ENCODE measurements around the gene AJAP1.

The AJAP1 gene

DNA sequence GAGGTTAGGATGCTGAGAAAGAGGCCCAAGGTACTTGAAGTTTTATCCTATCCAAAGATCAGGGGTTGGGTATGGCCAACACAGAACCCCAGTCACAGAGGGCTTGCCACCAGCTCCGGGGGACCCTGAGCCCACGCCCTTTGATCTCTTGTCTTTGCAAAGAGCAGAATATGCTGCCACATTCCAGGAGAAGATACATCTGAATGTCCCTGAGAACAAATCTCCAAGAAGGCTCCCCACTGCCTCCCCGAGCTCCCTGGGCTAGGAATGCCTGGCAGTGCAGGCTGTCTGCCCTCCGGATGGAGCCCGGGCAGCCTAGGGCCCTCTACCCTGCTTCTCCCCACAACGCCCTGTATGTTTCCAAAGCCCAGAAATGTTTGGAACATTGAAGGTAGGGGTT is 49.2 kb downstream of the AJAP1 start:
- ATAC-seq (replicated peaks; ENCODE audit: extremely low read depth, poor library complexity, severe bottlenecking) (no peak), DNase-seq (ENCODE audit: low spot score in 2 of 2) (no peak)
- Mint-ChIP-seq H3K9me3 (no peaks in the 10 kb centered on the region), H3K27me3 (peaks cover 37% of the 10 kb centered on the region), H3K27ac (ENCODE audit: low read depth) (no peak overlapping the region), H3K4me3 (no peak overlapping the region), H3K4me1 (no peaks in the 10 kb centered on the region), H3K36me3 (ENCODE audit: insufficient read depth) (no peaks in the 10 kb centered on the region)

DNA sequence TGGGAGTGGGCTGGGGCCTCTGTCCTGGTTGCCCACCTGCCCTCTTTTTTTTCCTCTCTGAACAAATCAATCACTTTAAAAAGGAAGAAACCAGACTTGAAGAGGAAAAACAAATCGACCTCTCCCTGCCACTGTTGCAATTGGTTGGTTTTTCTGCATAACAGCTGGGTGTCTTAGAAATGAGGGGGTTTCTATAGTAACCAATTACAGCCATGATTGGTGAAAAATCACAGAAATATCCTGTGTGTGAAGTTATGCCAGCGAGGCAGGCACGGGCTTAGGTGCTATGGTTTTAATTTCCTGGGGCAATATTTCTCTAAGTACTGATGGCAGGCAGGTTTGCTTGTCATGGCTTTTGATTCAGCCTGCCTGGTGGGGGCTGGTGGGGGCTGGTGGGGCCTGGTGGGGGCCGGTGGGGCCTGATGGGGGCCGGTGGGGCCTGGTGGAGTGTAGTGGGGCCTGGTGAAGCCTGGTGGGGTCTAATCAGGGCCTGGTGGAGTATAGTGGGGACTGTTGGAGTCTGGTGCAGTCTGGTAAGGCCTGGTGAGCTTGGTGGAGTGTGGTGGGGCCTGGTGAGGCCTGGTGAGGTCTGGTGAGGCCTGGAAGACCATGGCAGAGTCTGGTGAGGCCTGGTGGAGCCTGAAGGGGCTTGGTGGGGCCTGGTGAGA is 54.6 kb downstream of the AJAP1 start:
- ATAC-seq (replicated peaks; ENCODE audit: extremely low read depth, poor library complexity, severe bottlenecking): no peak
- H3K9me3 Mint-ChIP-seq: no peaks in the 10 kb centered on the region

DNA sequence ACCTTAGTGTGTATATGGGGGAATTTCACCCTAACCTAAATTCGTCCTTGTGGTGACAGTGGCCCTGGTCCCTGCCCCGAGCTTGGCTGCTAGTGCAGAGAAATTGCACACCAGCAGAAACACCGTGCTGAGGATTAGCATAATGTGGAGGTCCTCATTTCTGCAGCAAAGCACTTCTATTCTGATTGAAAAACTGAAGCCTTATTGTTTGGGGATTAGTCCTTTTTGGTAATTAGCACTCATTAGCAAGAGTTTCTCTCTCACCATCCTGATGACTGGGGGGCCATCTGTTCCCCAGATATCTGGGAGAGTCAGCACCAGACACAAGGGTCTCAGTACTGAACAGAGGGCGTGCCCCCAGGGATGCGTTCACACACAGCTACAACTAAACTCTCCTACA is 55.2 kb downstream of the AJAP1 start:
- no peak for DNase-seq (ENCODE audit: low spot score in 2 of 2)
- Mint-ChIP-seq H3K36me3 (ENCODE audit: insufficient read depth) (no peaks in the 10 kb centered on the region), H3K27me3 (peaks cover 23% of the 10 kb centered on the region), H3K27ac (ENCODE audit: low read depth) (no peak overlapping the region), H3K4me1 (no peaks in the 10 kb centered on the region), H3K9me3 (no peaks in the 10 kb centered on the region), H3K4me3 (no peak overlapping the region)
- ATAC-seq (replicated peaks; ENCODE audit: extremely low read depth, poor library complexity, severe bottlenecking): no peak

More for the DNA sequence above, 54.6 kb downstream of the AJAP1 start:
- H3K27me3 Mint-ChIP-seq: peaks cover 24% of the 10 kb centered on the region
- no peak for DNase-seq (ENCODE audit: low spot score in 2 of 2)
- H3K4me1 Mint-ChIP-seq: no peaks in the 10 kb centered on the region
- no peaks in the 10 kb centered on the region for H3K36me3 Mint-ChIP-seq (ENCODE audit: insufficient read depth)
- H3K27ac Mint-ChIP-seq (ENCODE audit: low read depth): no peak overlapping the region
- no peak overlapping the region for H3K4me3 Mint-ChIP-seq

DNA sequence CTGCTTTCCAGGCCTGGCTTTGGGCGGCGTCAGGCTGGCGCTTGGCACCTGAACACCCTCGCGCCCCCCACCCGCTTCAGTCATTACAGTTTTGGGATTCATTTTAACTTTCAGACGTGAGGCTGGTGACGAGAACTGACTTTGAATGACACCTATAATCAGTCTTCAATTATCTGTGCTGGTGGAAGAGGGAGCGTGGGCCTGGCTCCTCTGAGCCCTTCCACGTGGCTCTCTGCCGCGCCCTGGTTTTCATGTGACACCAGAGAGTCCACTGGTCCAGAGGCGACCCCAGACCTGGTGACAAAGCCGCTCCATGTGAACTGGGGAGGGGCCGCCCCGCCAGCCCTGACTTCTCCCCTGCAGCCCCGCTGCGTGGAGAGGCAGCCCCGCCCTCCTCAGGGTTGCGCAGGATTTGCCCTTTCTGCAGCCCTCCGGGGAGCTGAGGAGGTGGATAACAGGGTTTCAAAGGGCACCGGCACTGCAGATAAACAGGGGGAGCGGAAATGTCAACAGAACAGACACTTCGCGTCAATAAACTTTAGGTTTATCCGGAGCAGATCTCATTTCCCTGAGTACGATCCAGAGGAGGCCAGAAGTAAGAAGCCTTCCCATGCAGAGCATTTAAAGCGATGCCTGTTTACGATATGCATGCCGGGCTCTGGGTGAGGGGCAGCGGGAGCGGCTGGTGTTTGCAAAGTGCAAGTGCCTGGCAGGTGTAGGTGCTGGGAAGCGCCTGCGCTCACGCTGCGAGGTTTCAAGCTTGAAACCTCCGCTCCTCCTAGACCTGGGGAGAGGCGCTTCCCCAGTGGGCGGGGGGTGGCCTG is 56.4 kb downstream of the AJAP1 start:
- Mint-ChIP-seq H3K36me3 (ENCODE audit: insufficient read depth) (no peaks in the 10 kb centered on the region), H3K27me3 (peaks cover 23% of the 10 kb centered on the region), H3K4me1 (no peaks in the 10 kb centered on the region), H3K27ac (ENCODE audit: low read depth) (no peak overlapping the region), H3K4me3 (no peak overlapping the region), H3K9me3 (no peaks in the 10 kb centered on the region)
- DNase-seq (ENCODE audit: low spot score in 2 of 2) (no peak), ATAC-seq (replicated peaks; ENCODE audit: extremely low read depth, poor library complexity, severe bottlenecking) (no peak)

DNA sequence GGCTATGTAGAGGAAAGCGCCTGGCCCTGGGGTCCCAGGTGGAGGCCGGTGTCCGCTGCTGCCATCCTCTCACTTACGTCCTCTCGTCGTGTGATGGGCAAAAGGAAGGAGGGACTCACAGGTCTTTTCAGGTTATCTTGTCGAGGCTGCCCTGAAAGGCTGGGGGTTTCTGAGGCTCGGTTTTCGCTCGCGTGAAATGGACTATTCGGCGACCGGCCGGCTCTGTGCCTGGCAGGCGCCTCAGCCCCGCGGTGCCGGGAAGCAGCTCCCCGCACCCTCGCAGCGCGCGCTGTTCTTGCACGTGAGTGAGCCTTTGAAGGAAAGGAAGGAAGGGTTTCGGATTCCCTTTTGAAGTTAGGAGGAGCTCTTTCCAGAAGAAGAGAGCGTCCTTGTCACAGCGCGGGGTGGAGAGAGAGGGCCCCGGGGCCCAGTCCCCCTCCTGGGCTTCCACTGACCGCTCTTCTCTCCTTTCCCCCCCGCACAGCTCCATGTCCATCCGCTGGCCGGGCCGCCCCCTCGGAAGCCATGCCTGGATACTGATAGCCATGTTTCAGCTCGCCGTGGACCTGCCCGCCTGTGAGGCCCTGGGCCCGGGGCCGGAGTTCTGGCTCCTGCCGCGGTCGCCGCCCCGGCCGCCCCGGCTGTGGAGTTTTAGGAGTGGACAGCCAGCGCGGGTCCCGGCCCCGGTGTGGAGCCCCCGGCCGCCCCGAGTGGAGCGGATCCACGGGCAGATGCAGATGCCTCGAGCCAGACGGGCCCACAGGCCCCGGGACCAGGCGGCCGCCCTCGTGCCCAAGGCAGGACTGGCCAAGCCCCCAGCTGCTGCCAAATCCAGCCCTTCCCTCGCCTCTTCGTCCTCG is 57.2 kb downstream of the AJAP1 start:
- DNase-seq (ENCODE audit: low spot score in 2 of 2) (no peak), ATAC-seq (replicated peaks; ENCODE audit: extremely low read depth, poor library complexity, severe bottlenecking) (no peak)
- no peaks in the 10 kb centered on the region for H3K36me3 Mint-ChIP-seq (ENCODE audit: insufficient read depth)
- no peaks in the 10 kb centered on the region for H3K4me1 Mint-ChIP-seq
- no peak overlapping the region for H3K27ac Mint-ChIP-seq (ENCODE audit: low read depth)
- H3K4me3 Mint-ChIP-seq: no peak overlapping the region
- no peaks in the 10 kb centered on the region for H3K9me3 Mint-ChIP-seq
- peaks cover 23% of the 10 kb centered on the region for H3K27me3 Mint-ChIP-seq

DNA sequence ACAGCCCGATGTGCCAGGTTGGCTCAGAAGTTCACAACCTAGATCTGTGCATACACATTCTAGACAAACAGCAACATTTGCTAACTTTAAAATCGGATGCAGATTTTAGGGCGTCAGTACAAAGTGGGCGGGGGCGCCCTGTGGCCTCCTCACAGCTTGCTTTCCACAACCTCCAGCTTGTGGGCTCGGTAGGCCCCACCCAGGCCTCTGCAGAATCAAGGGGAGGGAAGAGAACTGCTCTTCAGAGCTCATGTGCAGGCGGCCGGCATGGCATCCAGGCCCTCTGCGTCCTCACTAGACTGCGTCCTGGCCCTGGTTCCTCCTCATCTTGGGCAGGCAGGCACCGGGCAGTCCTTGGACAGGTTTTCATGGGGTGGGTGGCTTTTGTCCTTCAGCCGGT is 59.3 kb downstream of the AJAP1 start:
- no peaks in the 10 kb centered on the region for H3K36me3 Mint-ChIP-seq (ENCODE audit: insufficient read depth)
- H3K27me3 Mint-ChIP-seq: peaks cover 11% of the 10 kb centered on the region
- no peak overlapping the region for H3K4me3 Mint-ChIP-seq
- H3K27ac Mint-ChIP-seq (ENCODE audit: low read depth): no peak overlapping the region
- ATAC-seq (replicated peaks; ENCODE audit: extremely low read depth, poor library complexity, severe bottlenecking) (no peak), DNase-seq (ENCODE audit: low spot score in 2 of 2) (no peak)
- H3K9me3 Mint-ChIP-seq: no peaks in the 10 kb centered on the region
- H3K4me1 Mint-ChIP-seq: no peaks in the 10 kb centered on the region

DNA sequence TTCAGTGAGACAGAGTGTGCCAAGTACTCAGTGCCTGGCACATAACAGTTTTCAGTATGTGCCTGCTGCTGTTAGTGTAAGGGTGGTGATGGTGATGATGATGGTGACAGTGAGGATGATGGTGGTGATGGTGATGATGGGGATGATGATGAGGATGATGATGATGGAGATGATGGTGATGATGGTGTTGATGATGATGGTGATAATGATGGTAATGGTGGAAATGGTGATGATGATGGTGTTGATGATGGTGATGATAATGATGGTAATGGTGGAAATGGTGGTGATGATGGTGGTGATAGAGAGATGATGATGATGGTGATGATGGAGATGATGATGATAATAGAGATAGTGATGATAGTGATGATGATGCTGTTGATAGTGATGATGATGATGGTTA is 62.0 kb downstream of the AJAP1 start:
- ATAC-seq (replicated peaks; ENCODE audit: extremely low read depth, poor library complexity, severe bottlenecking) (no peak), DNase-seq (ENCODE audit: low spot score in 2 of 2) (no peak)
- Mint-ChIP-seq H3K36me3 (ENCODE audit: insufficient read depth) (no peaks in the 10 kb centered on the region), H3K9me3 (no peaks in the 10 kb centered on the region), H3K27ac (ENCODE audit: low read depth) (no peak overlapping the region), H3K4me3 (no peak overlapping the region), H3K27me3 (no peaks in the 10 kb centered on the region), H3K4me1 (no peaks in the 10 kb centered on the region)

DNA sequence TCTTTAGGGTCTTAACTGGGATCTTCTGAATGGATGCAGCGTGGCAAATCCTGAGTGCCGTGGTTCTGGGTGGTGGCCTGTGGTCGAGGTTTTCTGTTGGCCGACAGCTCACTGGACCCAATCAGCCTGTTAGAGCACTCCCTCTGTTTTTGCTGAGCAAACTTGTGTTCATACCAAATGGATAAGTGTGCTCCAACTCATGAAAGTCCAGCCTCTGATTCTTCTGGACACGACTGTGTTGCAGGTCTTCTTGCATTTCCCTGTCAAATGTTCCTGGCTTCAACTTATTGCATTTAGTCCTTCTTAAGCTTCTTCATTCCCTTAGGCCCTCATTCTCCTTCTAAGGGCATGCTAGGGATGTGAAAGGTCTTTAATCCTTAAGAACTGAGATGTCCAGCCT is 63.7 kb downstream of the AJAP1 start:
- H3K36me3 Mint-ChIP-seq (ENCODE audit: insufficient read depth): peaks cover 3% of the 10 kb centered on the region
- H3K4me1 Mint-ChIP-seq: no peaks in the 10 kb centered on the region
- H3K27me3 Mint-ChIP-seq: peaks cover 8% of the 10 kb centered on the region
- no peaks in the 10 kb centered on the region for H3K9me3 Mint-ChIP-seq
- no peak overlapping the region for H3K4me3 Mint-ChIP-seq
- DNase-seq (ENCODE audit: low spot score in 2 of 2) (no peak), ATAC-seq (replicated peaks; ENCODE audit: extremely low read depth, poor library complexity, severe bottlenecking) (no peak)
- no peak overlapping the region for H3K27ac Mint-ChIP-seq (ENCODE audit: low read depth)

DNA sequence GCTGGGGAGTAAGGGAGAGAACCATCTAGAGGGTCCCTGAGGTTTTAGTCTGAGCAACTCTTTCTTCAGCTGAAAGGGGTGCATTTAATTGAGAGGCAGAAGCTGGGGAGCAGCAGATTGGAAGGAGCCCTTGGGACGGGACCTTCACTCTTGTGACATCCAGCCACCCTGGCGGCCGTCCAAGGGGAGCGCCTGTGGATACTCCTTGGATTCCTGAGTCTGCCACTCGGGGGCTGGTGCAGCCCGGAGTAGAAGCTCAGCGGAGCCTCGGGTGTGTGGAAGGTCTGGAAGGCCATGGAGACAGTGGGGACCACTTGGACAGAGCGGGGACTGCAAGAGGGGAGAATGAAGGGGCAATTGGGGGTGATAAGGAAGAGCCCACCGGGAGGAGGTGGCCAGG is 68.7 kb downstream of the AJAP1 start:
- H3K9me3 Mint-ChIP-seq: no peaks in the 10 kb centered on the region
- H3K4me1 Mint-ChIP-seq: no peaks in the 10 kb centered on the region
- peaks cover 18% of the 10 kb centered on the region for H3K27me3 Mint-ChIP-seq
- no peak overlapping the region for H3K27ac Mint-ChIP-seq (ENCODE audit: low read depth)
- ATAC-seq (replicated peaks; ENCODE audit: extremely low read depth, poor library complexity, severe bottlenecking) (no peak), DNase-seq (ENCODE audit: low spot score in 2 of 2) (no peak)
- H3K36me3 Mint-ChIP-seq (ENCODE audit: insufficient read depth): peaks cover 3% of the 10 kb centered on the region
- H3K4me3 Mint-ChIP-seq: no peak overlapping the region

DNA sequence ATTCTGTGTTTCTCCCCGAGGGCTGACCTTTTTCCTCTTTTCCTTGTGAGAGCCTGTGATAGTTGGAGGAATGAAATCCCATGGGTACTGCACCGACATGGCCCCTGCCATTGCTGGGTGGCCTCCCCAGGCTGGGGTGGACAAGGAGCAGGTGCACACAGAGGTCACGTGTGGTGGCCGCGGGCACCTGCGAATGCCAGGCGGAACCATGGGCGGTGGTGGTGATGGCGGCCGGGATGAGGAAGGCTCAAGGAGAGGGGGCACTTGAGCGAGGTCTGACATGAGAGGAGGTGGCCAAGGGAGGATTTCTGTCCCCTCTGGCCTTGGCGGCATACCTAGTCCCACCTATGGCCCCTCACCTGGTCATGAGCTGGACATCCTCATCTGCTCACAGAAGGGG is 69.6 kb downstream of the AJAP1 start:
- DNase-seq (ENCODE audit: low spot score in 2 of 2): no peak
- Mint-ChIP-seq H3K36me3 (ENCODE audit: insufficient read depth) (peaks cover 3% of the 10 kb centered on the region), H3K4me3 (no peak overlapping the region), H3K9me3 (no peaks in the 10 kb centered on the region), H3K27me3 (peaks cover 18% of the 10 kb centered on the region), H3K27ac (ENCODE audit: low read depth) (no peak overlapping the region), H3K4me1 (no peaks in the 10 kb centered on the region)
- no peak for ATAC-seq (replicated peaks; ENCODE audit: extremely low read depth, poor library complexity, severe bottlenecking)

DNA sequence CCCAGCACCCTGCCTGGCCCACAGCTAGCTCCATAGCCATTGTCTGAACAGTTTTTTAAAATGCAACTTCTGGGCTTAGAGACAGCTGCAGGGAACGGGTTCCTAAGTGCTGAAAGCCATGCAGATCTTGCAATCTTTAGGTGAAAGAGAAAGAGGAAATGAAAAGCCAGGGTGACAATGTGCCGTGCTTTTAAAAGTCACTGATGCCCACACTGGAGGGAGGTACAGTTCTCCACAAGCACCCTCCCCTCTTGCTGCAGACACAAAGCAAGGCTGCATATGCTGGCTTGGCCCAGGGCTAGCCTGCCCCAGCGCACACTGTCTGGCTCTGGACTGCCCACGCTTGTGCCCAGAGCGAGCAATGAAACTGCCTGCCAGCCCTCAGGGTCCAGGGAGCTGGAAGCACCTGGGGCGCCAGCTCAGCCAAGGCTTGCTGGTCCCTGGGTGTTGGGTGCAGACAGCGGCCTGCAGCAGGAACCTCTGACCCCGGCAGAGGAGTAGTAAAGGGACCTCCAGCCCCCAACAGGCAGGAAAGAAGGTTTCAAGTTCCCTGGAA is 70.4 kb downstream of the AJAP1 start:
- no peak for DNase-seq (ENCODE audit: low spot score in 2 of 2)
- Mint-ChIP-seq H3K4me3 (no peak overlapping the region), H3K4me1 (no peaks in the 10 kb centered on the region), H3K36me3 (ENCODE audit: insufficient read depth) (peaks cover 3% of the 10 kb centered on the region), H3K27ac (ENCODE audit: low read depth) (no peak overlapping the region), H3K27me3 (peaks cover 18% of the 10 kb centered on the region), H3K9me3 (no peaks in the 10 kb centered on the region)
- no peak for ATAC-seq (replicated peaks; ENCODE audit: extremely low read depth, poor library complexity, severe bottlenecking)

DNA sequence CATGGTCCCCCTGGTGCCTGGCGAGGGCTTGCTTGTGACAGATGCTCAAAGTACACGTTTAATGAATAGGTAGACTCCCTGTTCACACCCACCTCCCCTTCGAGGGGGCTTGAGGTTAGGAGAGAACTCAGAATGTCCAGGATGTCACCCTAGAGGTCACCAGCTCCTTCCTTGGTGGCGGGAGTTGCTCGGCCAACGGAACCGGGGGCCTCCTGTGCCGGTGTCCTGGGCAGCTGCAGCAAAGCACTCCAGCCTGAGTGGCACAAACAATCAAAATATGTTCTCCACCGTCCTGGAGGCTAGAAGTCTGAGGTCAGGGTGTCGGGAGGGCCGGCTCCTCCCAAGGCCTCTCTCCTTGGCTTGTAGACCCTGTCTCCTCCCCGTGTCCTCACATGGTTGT is 71.0 kb downstream of the AJAP1 start:
- no peak overlapping the region for H3K27ac Mint-ChIP-seq (ENCODE audit: low read depth)

More for the DNA sequence above, 71.0 kb downstream of the AJAP1 start:
- Mint-ChIP-seq H3K4me3 (no peak overlapping the region), H3K36me3 (ENCODE audit: insufficient read depth) (peaks cover 3% of the 10 kb centered on the region), H3K27me3 (peaks cover 18% of the 10 kb centered on the region), H3K9me3 (no peaks in the 10 kb centered on the region), H3K4me1 (no peaks in the 10 kb centered on the region)
- DNase-seq (ENCODE audit: low spot score in 2 of 2) (no peak), ATAC-seq (replicated peaks; ENCODE audit: extremely low read depth, poor library complexity, severe bottlenecking) (no peak)
